ENCODE measurements around the gene MRPL12.

The MRPL12 gene

DNA sequence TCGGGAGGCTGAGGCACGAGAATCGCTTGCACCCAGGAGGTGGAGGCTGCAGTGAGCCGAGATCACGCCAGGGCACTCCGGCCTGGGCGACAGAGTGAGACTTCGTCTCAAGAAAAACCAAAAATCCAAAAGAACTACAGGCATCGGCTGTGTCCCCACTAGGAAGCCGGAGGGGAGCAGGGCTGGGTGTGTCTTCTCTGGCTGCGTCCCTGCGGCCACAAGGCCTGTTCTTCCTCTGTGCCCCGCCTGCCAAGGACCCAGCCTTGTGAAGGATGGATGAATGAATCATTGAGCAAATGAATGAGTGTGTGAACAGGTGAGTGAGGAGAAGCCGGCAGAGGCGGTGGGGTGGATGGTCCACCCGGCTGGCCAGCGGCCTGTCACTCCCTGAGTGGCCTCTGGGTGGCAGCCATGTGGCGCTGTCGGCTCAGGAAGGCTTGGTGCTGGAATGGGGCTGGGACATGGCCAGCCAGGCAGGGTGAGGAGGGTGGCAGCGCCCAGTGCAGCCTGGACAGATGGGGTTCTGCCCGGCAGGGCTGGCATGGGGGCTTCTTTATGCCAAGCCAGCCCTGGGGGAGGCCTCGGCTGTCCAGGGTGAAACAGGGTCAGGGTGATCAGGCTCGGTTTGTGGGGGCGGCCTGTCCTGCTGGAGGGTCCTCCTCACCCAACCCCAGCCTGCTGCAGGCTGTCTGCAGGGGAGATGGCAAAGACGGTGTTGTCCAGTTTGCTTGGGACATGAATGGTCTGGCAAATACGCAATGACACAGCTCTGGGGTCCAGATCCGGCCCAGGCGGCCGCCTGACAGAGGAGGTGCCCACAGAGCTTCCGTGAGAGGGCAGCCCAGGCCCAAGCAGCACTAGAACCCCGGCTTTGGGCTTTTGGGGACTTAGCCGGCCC lies 30.6 kb downstream of the MRPL12 start (continued):
- TF ChIP-seq, protein P1, sequence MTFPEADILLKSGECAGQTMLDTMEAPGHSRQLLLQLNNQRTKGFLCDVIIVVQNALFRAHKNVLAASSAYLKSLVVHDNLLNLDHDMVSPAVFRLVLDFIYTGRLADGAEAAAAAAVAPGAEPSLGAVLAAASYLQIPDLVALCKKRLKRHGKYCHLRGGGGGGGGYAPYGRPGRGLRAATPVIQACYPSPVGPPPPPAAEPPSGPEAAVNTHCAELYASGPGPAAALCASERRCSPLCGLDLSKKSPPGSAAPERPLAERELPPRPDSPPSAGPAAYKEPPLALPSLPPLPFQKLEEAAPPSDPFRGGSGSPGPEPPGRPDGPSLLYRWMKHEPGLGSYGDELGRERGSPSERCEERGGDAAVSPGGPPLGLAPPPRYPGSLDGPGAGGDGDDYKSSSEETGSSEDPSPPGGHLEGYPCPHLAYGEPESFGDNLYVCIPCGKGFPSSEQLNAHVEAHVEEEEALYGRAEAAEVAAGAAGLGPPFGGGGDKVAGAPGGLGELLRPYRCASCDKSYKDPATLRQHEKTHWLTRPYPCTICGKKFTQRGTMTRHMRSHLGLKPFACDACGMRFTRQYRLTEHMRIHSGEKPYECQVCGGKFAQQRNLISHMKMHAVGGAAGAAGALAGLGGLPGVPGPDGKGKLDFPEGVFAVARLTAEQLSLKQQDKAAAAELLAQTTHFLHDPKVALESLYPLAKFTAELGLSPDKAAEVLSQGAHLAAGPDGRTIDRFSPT (tag by site-specific recombination; IDR thresholded peaks at IDR 0.05) = peak; percentile 96
- TF ChIP-seq, protein P2, sequence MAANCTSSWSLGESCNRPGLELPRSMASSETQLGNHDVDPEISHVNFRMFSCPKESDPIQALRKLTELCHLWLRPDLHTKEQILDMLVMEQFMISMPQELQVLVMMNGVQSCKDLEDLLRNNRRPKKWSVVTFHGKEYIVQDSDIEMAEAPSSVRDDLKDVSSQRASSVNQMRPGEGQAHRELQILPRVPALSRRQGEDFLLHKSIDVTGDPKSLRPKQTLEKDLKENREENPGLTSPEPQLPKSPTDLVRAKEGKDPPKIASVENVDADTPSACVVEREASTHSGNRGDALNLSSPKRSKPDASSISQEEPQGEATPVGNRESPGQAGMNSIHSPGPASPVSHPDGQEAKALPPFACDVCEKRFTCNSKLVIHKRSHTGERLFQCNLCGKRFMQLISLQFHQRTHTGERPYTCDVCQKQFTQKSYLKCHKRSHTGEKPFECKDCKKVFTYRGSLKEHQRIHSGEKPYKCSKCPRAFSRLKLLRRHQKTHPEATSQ (tag by site-specific recombination; IDR thresholded peaks at IDR 0.05) = no peak
- TF ChIP-seq ZNF174 (tag by site-specific recombination; IDR thresholded peaks at IDR 0.05) (no peak), SCRT1 (tag by site-specific recombination; IDR thresholded peaks at IDR 0.05; ENCODE audit: borderline replicate concordance) (peak; percentile 87; the same call in 1 of the 2 replicates), KLF1 (tag by site-specific recombination; IDR thresholded peaks at IDR 0.05) (peak; percentile 22; the same call in 1 of the 2 replicates)
- TF ChIP-seq, protein P3, sequence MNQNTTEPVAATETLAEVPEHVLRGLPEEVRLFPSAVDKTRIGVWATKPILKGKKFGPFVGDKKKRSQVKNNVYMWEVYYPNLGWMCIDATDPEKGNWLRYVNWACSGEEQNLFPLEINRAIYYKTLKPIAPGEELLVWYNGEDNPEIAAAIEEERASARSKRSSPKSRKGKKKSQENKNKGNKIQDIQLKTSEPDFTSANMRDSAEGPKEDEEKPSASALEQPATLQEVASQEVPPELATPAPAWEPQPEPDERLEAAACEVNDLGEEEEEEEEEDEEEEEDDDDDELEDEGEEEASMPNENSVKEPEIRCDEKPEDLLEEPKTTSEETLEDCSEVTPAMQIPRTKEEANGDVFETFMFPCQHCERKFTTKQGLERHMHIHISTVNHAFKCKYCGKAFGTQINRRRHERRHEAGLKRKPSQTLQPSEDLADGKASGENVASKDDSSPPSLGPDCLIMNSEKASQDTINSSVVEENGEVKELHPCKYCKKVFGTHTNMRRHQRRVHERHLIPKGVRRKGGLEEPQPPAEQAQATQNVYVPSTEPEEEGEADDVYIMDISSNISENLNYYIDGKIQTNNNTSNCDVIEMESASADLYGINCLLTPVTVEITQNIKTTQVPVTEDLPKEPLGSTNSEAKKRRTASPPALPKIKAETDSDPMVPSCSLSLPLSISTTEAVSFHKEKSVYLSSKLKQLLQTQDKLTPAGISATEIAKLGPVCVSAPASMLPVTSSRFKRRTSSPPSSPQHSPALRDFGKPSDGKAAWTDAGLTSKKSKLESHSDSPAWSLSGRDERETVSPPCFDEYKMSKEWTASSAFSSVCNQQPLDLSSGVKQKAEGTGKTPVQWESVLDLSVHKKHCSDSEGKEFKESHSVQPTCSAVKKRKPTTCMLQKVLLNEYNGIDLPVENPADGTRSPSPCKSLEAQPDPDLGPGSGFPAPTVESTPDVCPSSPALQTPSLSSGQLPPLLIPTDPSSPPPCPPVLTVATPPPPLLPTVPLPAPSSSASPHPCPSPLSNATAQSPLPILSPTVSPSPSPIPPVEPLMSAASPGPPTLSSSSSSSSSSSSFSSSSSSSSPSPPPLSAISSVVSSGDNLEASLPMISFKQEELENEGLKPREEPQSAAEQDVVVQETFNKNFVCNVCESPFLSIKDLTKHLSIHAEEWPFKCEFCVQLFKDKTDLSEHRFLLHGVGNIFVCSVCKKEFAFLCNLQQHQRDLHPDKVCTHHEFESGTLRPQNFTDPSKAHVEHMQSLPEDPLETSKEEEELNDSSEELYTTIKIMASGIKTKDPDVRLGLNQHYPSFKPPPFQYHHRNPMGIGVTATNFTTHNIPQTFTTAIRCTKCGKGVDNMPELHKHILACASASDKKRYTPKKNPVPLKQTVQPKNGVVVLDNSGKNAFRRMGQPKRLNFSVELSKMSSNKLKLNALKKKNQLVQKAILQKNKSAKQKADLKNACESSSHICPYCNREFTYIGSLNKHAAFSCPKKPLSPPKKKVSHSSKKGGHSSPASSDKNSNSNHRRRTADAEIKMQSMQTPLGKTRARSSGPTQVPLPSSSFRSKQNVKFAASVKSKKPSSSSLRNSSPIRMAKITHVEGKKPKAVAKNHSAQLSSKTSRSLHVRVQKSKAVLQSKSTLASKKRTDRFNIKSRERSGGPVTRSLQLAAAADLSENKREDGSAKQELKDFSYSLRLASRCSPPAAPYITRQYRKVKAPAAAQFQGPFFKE (tag by site-specific recombination; IDR thresholded peaks at IDR 0.05; ENCODE audit: borderline replicate concordance) = no peak
- TF ChIP-seq, protein P4, sequence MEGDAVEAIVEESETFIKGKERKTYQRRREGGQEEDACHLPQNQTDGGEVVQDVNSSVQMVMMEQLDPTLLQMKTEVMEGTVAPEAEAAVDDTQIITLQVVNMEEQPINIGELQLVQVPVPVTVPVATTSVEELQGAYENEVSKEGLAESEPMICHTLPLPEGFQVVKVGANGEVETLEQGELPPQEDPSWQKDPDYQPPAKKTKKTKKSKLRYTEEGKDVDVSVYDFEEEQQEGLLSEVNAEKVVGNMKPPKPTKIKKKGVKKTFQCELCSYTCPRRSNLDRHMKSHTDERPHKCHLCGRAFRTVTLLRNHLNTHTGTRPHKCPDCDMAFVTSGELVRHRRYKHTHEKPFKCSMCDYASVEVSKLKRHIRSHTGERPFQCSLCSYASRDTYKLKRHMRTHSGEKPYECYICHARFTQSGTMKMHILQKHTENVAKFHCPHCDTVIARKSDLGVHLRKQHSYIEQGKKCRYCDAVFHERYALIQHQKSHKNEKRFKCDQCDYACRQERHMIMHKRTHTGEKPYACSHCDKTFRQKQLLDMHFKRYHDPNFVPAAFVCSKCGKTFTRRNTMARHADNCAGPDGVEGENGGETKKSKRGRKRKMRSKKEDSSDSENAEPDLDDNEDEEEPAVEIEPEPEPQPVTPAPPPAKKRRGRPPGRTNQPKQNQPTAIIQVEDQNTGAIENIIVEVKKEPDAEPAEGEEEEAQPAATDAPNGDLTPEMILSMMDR (tag by site-specific recombination; IDR thresholded peaks at IDR 0.05) = peak; percentile 97

DNA sequence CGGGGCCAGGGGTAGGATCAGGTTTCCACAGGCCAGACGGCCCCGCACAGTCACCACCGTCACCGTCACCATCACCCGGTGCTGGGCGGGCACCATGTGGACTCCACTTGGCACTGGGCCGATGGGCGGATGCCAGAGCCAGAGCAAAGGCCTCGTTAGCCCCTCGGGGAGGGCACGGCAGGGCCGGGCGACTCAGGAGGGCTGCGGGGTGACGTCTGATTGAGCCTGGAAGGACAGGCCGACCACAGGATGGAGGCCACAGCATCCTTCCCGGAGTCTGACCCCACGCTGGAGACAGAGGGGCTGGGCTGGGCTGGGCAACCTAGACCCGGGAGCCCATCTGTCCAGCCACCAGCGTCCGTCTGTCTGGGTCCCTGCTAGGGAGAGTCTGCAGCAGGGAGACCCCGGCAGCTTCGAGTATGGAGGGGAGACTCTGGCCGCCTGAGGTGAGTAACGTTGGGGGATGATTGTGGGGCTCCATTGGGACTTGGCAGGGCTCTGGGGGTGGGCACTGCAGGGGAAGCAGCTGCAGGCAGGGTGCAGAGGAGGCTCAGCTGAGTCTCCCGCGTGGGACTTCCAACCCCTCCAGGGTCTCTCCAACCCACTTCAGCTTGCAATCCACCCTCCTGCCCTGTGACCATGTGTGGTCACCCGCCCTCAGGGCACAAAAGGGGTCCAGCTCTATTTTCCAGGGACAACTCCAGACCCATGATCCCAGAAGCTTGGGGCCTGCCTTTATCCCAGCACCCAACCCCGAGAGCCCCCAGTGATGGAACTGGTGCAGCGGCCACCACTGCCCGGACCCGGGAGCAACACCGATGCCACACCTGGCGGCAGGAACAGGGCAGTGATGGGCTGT lies 31.5 kb downstream of the MRPL12 start:
- POLR2A ChIA-PET = interaction anchor here (1.2 to 1.9 kb wide), 2 partner anchors 125 to 132 kb away, joined by 3 to 13 read pairs; no protein-coding TSS in a partner anchor
- Histone ChIP-seq H3K27ac (ENCODE audit: extremely low read depth, low read depth, low read length) (no peak overlapping the region), H3K4me1 (ENCODE audit: control insufficient read depth, insufficient read depth, low read length) (no peaks in the 10 kb centered on the region), H3K36me3 (ENCODE audit: control insufficient read depth in 2 of 2, insufficient read depth in 1 of 2, low read length in 2 of 2) (no peaks in the 10 kb centered on the region), H3K9me3 (ENCODE audit: control insufficient read depth, insufficient read depth, low read depth, low read length) (no peaks in the 10 kb centered on the region), H3K4me3 (ENCODE audit: low read depth, low read length) (no peak overlapping the region)
- TF ChIP-seq, protein P5, sequence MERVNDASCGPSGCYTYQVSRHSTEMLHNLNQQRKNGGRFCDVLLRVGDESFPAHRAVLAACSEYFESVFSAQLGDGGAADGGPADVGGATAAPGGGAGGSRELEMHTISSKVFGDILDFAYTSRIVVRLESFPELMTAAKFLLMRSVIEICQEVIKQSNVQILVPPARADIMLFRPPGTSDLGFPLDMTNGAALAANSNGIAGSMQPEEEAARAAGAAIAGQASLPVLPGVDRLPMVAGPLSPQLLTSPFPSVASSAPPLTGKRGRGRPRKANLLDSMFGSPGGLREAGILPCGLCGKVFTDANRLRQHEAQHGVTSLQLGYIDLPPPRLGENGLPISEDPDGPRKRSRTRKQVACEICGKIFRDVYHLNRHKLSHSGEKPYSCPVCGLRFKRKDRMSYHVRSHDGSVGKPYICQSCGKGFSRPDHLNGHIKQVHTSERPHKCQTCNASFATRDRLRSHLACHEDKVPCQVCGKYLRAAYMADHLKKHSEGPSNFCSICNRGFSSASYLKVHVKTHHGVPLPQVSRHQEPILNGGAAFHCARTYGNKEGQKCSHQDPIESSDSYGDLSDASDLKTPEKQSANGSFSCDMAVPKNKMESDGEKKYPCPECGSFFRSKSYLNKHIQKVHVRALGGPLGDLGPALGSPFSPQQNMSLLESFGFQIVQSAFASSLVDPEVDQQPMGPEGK (tag by site-specific recombination; IDR thresholded peaks at IDR 0.05) = no peak
- no peak for TF ChIP-seq ZNF416 (tag by site-specific recombination; IDR thresholded peaks at IDR 0.05)
- TF ChIP-seq, protein P6, sequence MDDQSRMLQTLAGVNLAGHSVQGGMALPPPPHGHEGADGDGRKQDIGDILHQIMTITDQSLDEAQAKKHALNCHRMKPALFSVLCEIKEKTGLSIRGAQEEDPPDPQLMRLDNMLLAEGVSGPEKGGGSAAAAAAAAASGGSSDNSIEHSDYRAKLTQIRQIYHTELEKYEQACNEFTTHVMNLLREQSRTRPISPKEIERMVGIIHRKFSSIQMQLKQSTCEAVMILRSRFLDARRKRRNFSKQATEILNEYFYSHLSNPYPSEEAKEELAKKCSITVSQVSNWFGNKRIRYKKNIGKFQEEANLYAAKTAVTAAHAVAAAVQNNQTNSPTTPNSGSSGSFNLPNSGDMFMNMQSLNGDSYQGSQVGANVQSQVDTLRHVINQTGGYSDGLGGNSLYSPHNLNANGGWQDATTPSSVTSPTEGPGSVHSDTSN (CRISPR knock-in tag; IDR thresholded peaks at IDR 0.05) = 0 out of 2 replicates have a peak, but pooled peaks have one; percentile 28
- CTCF ChIA-PET = interaction anchor here (0.7 to 2.2 kb wide), 11 partner anchors 8 to 182 kb away, joined by 3 to 6 read pairs (median 4); partner anchors contain the start of gene MCRIP1

Measured in HEK293 (cell line).